Cardiac septum (tissue), 1 donor: ENCODE results near the gene OR2AG1. TPM values are rescaled to one million over a fixed set of nuclear protein-coding genes. Genes with fewer than 3 reads are reported as not detected.

Experiments used
- DNase-seq: peaks from one replicate; pipeline ENCODE4 v3.0.0-alpha.2; 2020; ENCODE audit warnings: low spot score
- intact Hi-C: fragments of 100-400 bp; cut with DNase I; formaldehyde crosslinking; loops from one replicate; pipeline ENCODE4 v1.14.0; 2022
- long read RNA-seq: library from polyadenylated mRNA; unstranded; transcript quantifications from one replicate; pipeline ENCODE4 v2.0.0, GENCODE V29; 2021
- total RNA-seq: library from RNA; stranded (reverse); fragmentation: NEBNext Ultra II Directional; extraction: Animal tissue kit (Norgen Biotek cat#: 25700); gene quantifications from one replicate; pipeline ENCODE4 v1.2.1, GENCODE V29; 2021
- donor health status: DM: no; HTN: no; CAD: no.

Gene OR2AG1
- not detected for total RNA-seq
- long read RNA-seq, result 0 reads

GRCh38 chr11:6782720-6783119 lies at the start of gene OR2AG1:
TSS of gene OR2AG1 (plus strand) at chr11:6783020. CDS start at chr11:6785038, 2,018 bp downstream.
- intact Hi-C loops, result no loop called here
- DNase-seq, result no peak

- intact Hi-C loops, result no loop called here
- no peak for DNase-seq
Measured at GRCh38 chr11:6733326-6734275, 49.2 kb upstream of the OR2AG1 start.

GRCh38 chr11:6734616-6735015 lies 48.2 kb upstream of the OR2AG1 start:
- intact Hi-C loops, result no loop called here

GRCh38 chr11:6735306-6735705 lies 47.5 kb upstream of the OR2AG1 start:
- intact Hi-C loops, result no loop called here
- DNase-seq, result no peak

More at GRCh38 chr11:6734616-6735015, 48.2 kb upstream of the OR2AG1 start:
- DNase-seq, result no peak

- intact Hi-C loops, result no loop called here
- DNase-seq, result no peak
Measured at GRCh38 chr11:6736495-6737121, 46.2 kb upstream of the OR2AG1 start.

GRCh38 chr11:6737872-6738466 lies 44.9 kb upstream of the OR2AG1 start:
- DNase-seq, result no peak
- intact Hi-C loops, result no loop called here

- intact Hi-C loops, result no loop called here
- no peak for DNase-seq
Measured at GRCh38 chr11:6738590-6738989, 44.2 kb upstream of the OR2AG1 start.

- intact Hi-C loops, result no loop called here
- no peak for DNase-seq
Measured at GRCh38 chr11:6742260-6742659, 40.6 kb upstream of the OR2AG1 start.

GRCh38 chr11:6745018-6745417 lies 37.8 kb upstream of the OR2AG1 start:
- intact Hi-C loops, result no loop called here
- DNase-seq, result no peak

GRCh38 chr11:6745465-6746015 lies 37.3 kb upstream of the OR2AG1 start:
- DNase-seq, result no peak
- intact Hi-C loops, result no loop called here

GRCh38 chr11:6746086-6746618 lies 36.7 kb upstream of the OR2AG1 start:
- no peak for DNase-seq
- intact Hi-C loops, result no loop called here

- DNase-seq, result no peak
- intact Hi-C loops, result no loop called here
Measured at GRCh38 chr11:6746626-6747025, 36.2 kb upstream of the OR2AG1 start.

- intact Hi-C loops, result no loop called here
- no peak for DNase-seq
Measured at GRCh38 chr11:6747097-6747668, 35.6 kb upstream of the OR2AG1 start.

GRCh38 chr11:6755303-6755952 lies 27.4 kb upstream of the OR2AG1 start:
- intact Hi-C loops, result no loop called here
- no peak for DNase-seq

GRCh38 chr11:6755953-6756347 lies 26.9 kb upstream of the OR2AG1 start:
- intact Hi-C loops, result no loop called here

GRCh38 chr11:6757373-6757967 lies 25.4 kb upstream of the OR2AG1 start:
- no peak for DNase-seq
- intact Hi-C loops, result no loop called here

More at GRCh38 chr11:6755953-6756347, 26.9 kb upstream of the OR2AG1 start:
- DNase-seq, result no peak

- no peak for DNase-seq
- intact Hi-C loops, result no loop called here
Measured at GRCh38 chr11:6771926-6772893, 10.6 kb upstream of the OR2AG1 start, which contains the start of gene OR2AG2. TSS of gene OR2AG2 (minus strand) at chr11:6771976. CDS start at chr11:6768957, 3,019 bp downstream.
